ENCODE results near the gene JMJD4.

Gene JMJD4

DNA sequence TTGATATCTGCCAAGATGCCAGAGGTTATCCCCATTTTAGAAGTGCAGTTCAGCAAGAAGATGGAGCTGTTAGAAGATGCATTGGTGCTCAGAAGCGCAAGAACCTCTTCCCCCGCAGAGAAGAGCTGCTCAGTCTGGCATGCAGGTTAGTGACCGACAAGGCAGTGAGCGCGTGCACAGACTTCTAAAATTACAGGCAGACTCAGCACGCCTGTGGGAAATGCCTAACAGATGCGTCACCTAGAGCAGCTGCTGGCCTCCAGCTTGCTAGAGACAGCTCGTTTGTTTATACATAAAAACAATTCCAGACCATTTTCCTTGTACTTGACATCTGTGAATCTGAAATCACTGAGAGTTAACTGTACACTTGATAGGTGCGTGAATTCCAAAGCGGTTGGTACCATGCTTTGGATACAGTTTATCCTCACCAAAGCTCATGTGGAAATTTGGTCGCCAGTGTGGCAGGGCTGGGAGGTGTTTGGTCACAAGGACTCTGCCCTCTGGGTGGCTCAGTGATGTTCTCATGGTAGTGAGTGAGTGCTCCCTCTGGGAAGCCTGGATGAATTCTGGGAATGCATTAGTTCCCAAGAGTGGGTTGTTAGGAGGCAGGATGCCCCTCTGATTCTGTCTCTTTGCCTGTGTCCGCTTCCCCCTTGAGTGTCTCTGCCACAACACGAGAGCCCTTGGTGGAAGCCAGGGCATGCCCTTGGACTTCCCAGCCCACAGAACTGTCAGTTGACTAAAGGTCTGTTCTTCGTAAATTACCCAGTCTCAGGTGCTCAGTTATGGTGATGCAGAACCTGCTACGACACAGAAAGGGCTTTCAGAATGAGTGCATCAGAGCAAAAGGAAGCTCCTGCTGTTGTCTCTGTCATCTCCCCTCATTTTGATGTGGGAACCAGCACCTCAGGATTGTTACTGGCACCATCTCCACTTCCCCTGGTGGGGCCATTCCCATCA lies 24.5 kb upstream of the JMJD4 start:
- TF ChIP-seq, protein P1, sequence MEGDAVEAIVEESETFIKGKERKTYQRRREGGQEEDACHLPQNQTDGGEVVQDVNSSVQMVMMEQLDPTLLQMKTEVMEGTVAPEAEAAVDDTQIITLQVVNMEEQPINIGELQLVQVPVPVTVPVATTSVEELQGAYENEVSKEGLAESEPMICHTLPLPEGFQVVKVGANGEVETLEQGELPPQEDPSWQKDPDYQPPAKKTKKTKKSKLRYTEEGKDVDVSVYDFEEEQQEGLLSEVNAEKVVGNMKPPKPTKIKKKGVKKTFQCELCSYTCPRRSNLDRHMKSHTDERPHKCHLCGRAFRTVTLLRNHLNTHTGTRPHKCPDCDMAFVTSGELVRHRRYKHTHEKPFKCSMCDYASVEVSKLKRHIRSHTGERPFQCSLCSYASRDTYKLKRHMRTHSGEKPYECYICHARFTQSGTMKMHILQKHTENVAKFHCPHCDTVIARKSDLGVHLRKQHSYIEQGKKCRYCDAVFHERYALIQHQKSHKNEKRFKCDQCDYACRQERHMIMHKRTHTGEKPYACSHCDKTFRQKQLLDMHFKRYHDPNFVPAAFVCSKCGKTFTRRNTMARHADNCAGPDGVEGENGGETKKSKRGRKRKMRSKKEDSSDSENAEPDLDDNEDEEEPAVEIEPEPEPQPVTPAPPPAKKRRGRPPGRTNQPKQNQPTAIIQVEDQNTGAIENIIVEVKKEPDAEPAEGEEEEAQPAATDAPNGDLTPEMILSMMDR (IDR thresholded peaks at IDR 0.05; ENCODE audit: insufficient read depth, missing control alignments): no peak
- DNase-seq (ENCODE audit: insufficient read length, low spot score) (no peak), FAIRE-seq (no peak)

DNA sequence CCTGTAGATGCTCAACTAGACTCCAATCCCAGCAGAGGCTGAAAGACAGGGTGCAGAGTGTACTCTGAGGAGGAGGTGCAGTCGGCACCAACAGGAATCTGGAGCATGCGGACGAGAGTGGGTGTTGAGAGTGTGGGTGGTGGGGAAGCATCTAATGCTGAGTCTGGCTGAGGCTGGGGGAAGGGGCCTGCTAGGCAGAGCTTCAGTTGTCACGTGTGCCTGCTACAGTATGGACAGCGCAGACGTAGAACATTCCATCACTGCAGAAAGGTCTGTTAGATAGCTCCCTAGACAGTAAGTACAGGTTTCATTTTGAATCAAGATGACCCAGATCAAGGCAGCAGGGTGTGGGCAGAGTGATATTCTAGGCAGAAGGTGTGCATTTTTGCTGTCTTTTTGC lies 23.3 kb upstream of the JMJD4 start:
- DNase-seq (ENCODE audit: insufficient read length, low spot score): no peak
- no peak for FAIRE-seq

DNA sequence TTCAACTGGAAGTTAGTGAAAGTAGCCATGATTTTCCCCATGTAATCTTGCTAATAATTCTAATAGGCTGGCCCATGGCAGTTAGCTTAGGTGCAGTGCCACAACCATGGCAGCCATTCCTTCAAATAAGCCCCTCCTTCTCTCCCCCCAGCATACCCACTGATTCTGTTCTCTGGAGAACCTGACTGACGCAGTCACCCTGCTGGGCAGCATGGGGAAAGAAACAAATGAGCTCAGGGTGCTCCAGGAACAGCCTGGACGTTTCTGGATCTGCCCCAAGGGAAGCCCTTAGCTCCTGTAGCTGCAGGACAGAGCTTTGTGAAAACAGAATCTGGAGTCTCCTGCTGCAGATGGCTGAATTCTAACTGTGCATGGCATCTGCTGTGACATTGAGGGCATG lies 22.7 kb upstream of the JMJD4 start:
- TF ChIP-seq, protein P1 (IDR thresholded peaks at IDR 0.05; ENCODE audit: insufficient read depth, missing control alignments): no peak
- FAIRE-seq (no peak), DNase-seq (ENCODE audit: insufficient read length, low spot score) (no peak)

More for the DNA sequence above, 23.3 kb upstream of the JMJD4 start:
- TF ChIP-seq, protein P1 (IDR thresholded peaks at IDR 0.05; ENCODE audit: insufficient read depth, missing control alignments): no peak

DNA sequence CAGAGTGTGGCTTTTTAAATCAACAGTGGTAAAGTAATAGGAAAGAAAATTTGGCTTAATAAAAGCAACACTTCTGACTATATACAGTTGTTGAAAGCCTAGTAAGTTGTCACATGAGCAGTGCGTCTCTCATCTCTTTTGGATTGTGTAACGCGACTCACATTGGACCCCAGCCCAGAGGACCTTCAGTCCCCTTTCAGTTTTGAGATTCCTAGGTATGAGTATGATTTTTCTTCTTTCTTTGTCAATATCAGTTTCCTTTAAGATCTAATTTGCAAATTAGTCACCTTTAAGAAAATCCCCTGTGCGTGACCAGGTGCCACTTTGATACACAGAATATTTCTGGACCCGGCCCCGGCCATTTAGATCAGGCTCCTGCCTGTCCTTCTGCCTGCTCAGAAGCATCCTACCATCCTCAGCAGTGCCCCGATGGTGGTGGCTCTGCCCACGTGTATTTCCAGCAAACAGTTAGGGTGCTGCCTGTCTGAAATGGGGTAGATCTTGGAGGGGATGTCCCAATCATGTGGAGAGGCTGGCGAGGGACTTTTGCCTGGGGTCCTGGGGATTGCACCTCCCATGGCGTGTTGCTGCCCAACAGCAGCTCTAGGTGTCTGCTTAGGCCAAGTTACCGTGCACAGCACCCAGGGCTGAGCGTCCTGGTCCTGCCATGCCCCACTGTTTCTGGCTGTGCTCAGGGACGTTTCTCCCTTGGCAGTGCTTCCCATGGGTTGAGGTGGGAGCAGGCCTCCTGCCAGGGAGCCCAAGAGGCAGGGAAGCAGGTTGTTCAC lies 21.3 kb upstream of the JMJD4 start:
- DNase-seq (ENCODE audit: insufficient read length, low spot score) (no peak), FAIRE-seq (no peak)
- TF ChIP-seq, protein P1 (IDR thresholded peaks at IDR 0.05; ENCODE audit: insufficient read depth, missing control alignments): no peak

DNA sequence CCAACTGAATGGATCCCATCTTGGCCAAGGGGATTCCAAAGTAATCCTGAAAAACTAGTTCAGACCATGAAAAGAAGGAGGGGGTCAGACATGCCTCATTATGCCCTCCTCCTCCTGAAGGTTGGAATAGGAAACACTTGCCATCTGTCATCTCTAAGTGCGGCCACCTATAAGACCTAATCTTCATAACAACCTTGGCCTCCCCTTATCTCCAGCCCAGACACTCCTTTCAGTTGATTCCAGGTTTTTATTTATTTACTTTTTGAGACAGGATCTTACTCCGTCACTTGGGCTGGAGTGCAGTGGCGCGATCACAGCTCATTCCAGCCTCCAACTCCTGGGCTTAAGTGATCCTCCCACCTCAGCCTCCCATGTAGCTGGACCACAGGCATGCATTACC lies 19.9 kb upstream of the JMJD4 start:
- TF ChIP-seq, protein P1 (IDR thresholded peaks at IDR 0.05; ENCODE audit: insufficient read depth, missing control alignments): no peak
- no peak for FAIRE-seq
- no peak for DNase-seq (ENCODE audit: insufficient read length, low spot score)

DNA sequence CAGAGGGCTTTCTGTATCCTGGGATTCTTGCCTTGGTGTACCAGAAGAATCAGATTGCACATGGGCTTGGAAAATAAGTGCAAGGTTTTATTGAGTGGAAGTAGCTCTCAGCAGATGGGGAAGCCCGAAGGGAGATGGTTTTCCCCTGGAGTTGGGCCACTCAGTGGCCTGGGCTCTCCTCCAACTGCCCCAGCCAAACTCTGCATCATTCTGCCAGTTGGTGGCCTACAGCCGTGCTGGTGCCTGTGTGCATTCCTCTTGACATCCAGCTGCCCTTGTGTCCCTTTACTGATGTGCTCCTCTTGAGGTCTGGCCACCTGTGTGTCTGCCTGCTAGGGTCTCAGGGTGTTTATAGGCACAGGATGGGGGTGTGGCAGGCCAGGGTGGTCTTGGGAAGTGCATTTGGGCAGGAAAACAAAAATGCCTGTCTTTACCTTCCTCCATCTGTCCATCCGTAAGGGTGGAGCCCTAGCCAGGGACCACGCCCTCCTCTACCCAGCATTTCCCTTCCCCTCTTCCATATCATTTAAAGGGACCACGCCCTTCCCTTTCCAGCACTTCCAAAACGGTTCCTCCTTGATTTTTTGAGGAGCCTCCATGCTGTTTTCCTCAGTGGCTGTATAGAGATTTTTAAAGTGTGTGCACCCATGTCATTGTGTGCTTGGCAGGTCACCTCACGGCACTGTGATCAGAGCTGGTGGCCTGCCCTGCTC lies 19.1 kb upstream of the JMJD4 start:
- TF ChIP-seq, protein P1 (IDR thresholded peaks at IDR 0.05; ENCODE audit: insufficient read depth, missing control alignments): no peak
- no peak for FAIRE-seq
- DNase-seq (ENCODE audit: insufficient read length, low spot score): no peak

Measured in D721Med (cell line).